HepG2 (cell line): ENCODE data around the gene ABCB8. TPM values are rescaled to one million over a fixed set of nuclear protein-coding genes. Genes with fewer than 3 reads are reported as not detected.

Source experiments
- CHD4 ChIP-seq: fragments of 200-600 bp; sonication (generic); IDR thresholded peaks from 2 replicates; pipeline ENCODE4 v1.7.0; 2017; ENCODE audit warnings: mild to moderate bottlenecking, low read length, borderline replicate concordance
- GATAD1 ChIP-seq: IDR thresholded peaks from 2 replicates; pipeline ENCODE4 v1.6.1; 2016; ENCODE audit warnings: missing genetic modification reagents, missing compliant biosample characterization
- HNRNPUL1 ChIP-seq: fragments of 200-400 bp; formaldehyde crosslinking; IDR thresholded peaks from 2 replicates; pipeline ENCODE4 v1.6.1; 2017; ENCODE audit warnings: low read depth, mild to moderate bottlenecking, low read length, moderate library complexity
- KLF9 ChIP-seq: IDR thresholded peaks from 2 replicates; pipeline ENCODE4 v1.6.1; 2016; ENCODE audit warnings: low read depth
- NFATC3 ChIP-seq: sonication (generic); formaldehyde crosslinking; IDR thresholded peaks from 2 replicates; pipeline ENCODE4 v1.5.1; 2020; ENCODE audit warnings: mild to moderate bottlenecking, missing genetic modification reagents
- NFKB2 ChIP-seq: sonication (generic); formaldehyde crosslinking; IDR thresholded peaks from 2 replicates; pipeline ENCODE4 v1.4.0; 2020; ENCODE audit warnings: missing genetic modification reagents, borderline replicate concordance
- SCMH1 ChIP-seq: sonication (generic); formaldehyde crosslinking; IDR thresholded peaks from 2 replicates; pipeline ENCODE4 v1.9.0; 2021; ENCODE audit warnings: missing genetic modification reagents, mild to moderate bottlenecking, borderline replicate concordance
- SNAPC2 ChIP-seq: sonication (generic); formaldehyde crosslinking; IDR thresholded peaks from 2 replicates; pipeline ENCODE4 v1.8.1; 2022; ENCODE audit warnings: mild to moderate bottlenecking, missing genetic modification reagents
- ZBTB26 ChIP-seq: IDR thresholded peaks from 2 replicates; pipeline ENCODE4 v1.6.1; 2016; ENCODE audit warnings: missing compliant biosample characterization, missing genetic modification reagents, borderline replicate concordance
- ZBTB7B ChIP-seq: sonication (generic); formaldehyde crosslinking; IDR thresholded peaks from 2 replicates; pipeline ENCODE4 v1.4.0; 2020; ENCODE audit warnings: missing genetic modification reagents
- ZEB1 ChIP-seq: IDR thresholded peaks from 2 replicates; pipeline ENCODE4 v1.6.1; 2012; ENCODE audit warnings: mild to moderate bottlenecking, low read depth, inconsistent platforms; ENCODE audit not compliant: insufficient replicate concordance
- ZNF24 ChIP-seq: fragments of 450-650 bp; IDR thresholded peaks from 2 replicates; pipeline ENCODE4 v1.6.1; 2017; ENCODE audit warnings: antibody characterized with exemption, mild to moderate bottlenecking
- ZNF318 ChIP-seq: sonication (generic); formaldehyde crosslinking; IDR thresholded peaks from 2 replicates; pipeline ENCODE4 v1.4.0; 2020; ENCODE audit warnings: mild to moderate bottlenecking, missing genetic modification reagents
- ZNF431 ChIP-seq: sonication (generic); formaldehyde crosslinking; IDR thresholded peaks from 2 replicates; pipeline ENCODE4 v1.9.0; 2022; ENCODE audit warnings: missing genetic modification reagents, low read depth, mild to moderate bottlenecking, borderline replicate concordance
- ZNF687 ChIP-seq: sonication (generic); formaldehyde crosslinking; IDR thresholded peaks from 2 replicates; pipeline ENCODE4 v1.5.1; 2020; ENCODE audit warnings: mild to moderate bottlenecking, missing genetic modification reagents, moderate library complexity
- ZNF879 ChIP-seq: sonication (generic); formaldehyde crosslinking; IDR thresholded peaks from 2 replicates; pipeline ENCODE4 v1.8.1; 2023; ENCODE audit warnings: missing genetic modification reagents
- polyA plus RNA-seq, 8 experiments: library from polyadenylated mRNA; depleted of rRNA in 3 of 8; stranded (reverse) in 7 of 8; unstranded in 1 of 8; fragments of >200 nt; fragmentation: Illumina TruSeq in 4 of 8; extraction: Trizol in 4 of 8; gene quantifications; 2 replicates each; pipeline versions ENCODE4 v1.2.1 to v1.2.3, GENCODE V29; 2011 to 2016; ENCODE audit warnings: low read depth in 4 of 8, missing spikeins in 1 of 8, mixed read lengths in 1 of 8; ENCODE audit not compliant: insufficient read depth in 1 of 8
- total RNA-seq, 5 experiments: library from RNA; depleted of rRNA; stranded (reverse); fragments of >200 nt; fragmentation: Illumina TruSeq; extraction: Trizol; gene quantifications; 2 replicates each; pipeline ENCODE4 v1.2.3, GENCODE V29; 2016; ENCODE audit warnings: low read depth in 1 of 5

Gene ABCB8
- total and polyA plus RNA-seq, 2 of the 13 experiments (the other 11 are each of a cell fraction or from before 2014, with no cell fraction given), result 6.6 to 16.7 TPM

- peak; percentile 30 for TF ChIP-seq ZNF687 (CRISPR knock-in tag)
- no peak for TF ChIP-seq ZNF431 (CRISPR knock-in tag)
- no peak for TF ChIP-seq ZBTB7B (CRISPR knock-in tag)
- no peak for TF ChIP-seq ZBTB26 (CRISPR knock-in tag)
- TF ChIP-seq HNRNPUL1, result no peak
- no peak for TF ChIP-seq ZNF879 (CRISPR knock-in tag)
- no peak for TF ChIP-seq ZNF24
- no peak for TF ChIP-seq SNAPC2 (CRISPR knock-in tag)
- no peak; the same call in 1 of the 2 replicates for TF ChIP-seq CHD4
- no peak for TF ChIP-seq ZEB1
- TF ChIP-seq NFKB2 (CRISPR knock-in tag), result no peak
- no peak for TF ChIP-seq ZNF318 (CRISPR knock-in tag)
- TF ChIP-seq NFATC3 (CRISPR knock-in tag), result no peak
- no peak for TF ChIP-seq SCMH1 (CRISPR knock-in tag)
- TF ChIP-seq KLF9 (CRISPR knock-in tag), result no peak
- TF ChIP-seq GATAD1, result 0 out of 2 replicates have a peak, but pooled peaks have one; percentile 12
Measured at GRCh38 chr7:151060416-151061212, 32.4 kb downstream of the ABCB8 start (continued).
